Breast epithelium (tissue), 4 donors: ENCODE results near the gene TSPAN1. TPM values are rescaled to one million over a fixed set of nuclear protein-coding genes. Genes with fewer than 3 reads are reported as not detected.

ENCODE experiments used
- DNase-seq, 2 donors: peaks; one replicate each; pipeline ENCODE4 v3.0.0-alpha.2; 2019; ENCODE audit warnings: low spot score in 2 of 2
- H3K27ac ChIP-seq, 2 donors: fragments of 200-600 bp; sonication (generic) in 1 of 2; one replicate each; pipeline ENCODE4 v1.5.1; 2016 to 2019; ENCODE audit warnings: mild to moderate bottlenecking in 1 of 2
- H3K27me3 ChIP-seq, 2 donors: fragments of 200-600 bp; sonication (generic) in 1 of 2; one replicate each; pipeline versions ENCODE4 v1.5.1 to v1.6.0; 2017 to 2019; ENCODE audit warnings: control low read depth in 1 of 2, mild to moderate bottlenecking in 1 of 2
- H3K36me3 ChIP-seq: fragments of 200-600 bp; one replicate; pipeline ENCODE4 v1.5.1; 2019
- H3K4me1 ChIP-seq, 2 donors: fragments of 200-600 bp; sonication (generic); one replicate each; pipeline ENCODE4 v1.5.1; 2016 to 2019; ENCODE audit warnings: control low read depth in 1 of 2
- H3K4me3 ChIP-seq, 3 donors: fragments of 200-600 bp; sonication (generic); 1 replicate in 2 of 3; 2 replicates in 1 of 3; pipeline ENCODE4 v1.5.1; 2016 to 2019; ENCODE audit warnings: mild to moderate bottlenecking in 3 of 3, moderate library complexity in 2 of 3
- H3K9me3 ChIP-seq, 2 donors: fragments of 200-600 bp; sonication (generic) in 1 of 2; one replicate each; pipeline ENCODE4 v1.5.1; 2016 to 2019; ENCODE audit warnings: control low read depth in 1 of 2
- CTCF ChIP-seq, 3 donors: fragments of 450-650 bp; IDR thresholded peaks; one replicate each; pipeline ENCODE4 v1.5.1; 2016 to 2017; ENCODE audit warnings: antibody characterized with exemption in 3 of 3, mild to moderate bottlenecking in 3 of 3, moderate library complexity in 3 of 3
- POLR2A ChIP-seq: fragments of 450-650 bp; IDR thresholded peaks from one replicate; pipeline ENCODE4 v1.6.1; 2016; ENCODE audit warnings: antibody characterized with exemption, mild to moderate bottlenecking, moderate library complexity
- POLR2AphosphoS5 ChIP-seq, 3 donors: sonication (generic); formaldehyde crosslinking; IDR thresholded peaks; one replicate each; pipeline ENCODE4 v1.6.1; 2017; ENCODE audit warnings: antibody characterized with exemption in 3 of 3
- intact Hi-C: fragments of 100-400 bp; cut with DNase I; formaldehyde crosslinking; loops from one replicate; pipeline ENCODE4 v1.15.1; 2023; ENCODE audit warnings: low total_unique reads
- total RNA-seq, 3 donors: library from RNA; depleted of rRNA; stranded (reverse); fragments of >200 nt; gene quantifications; one replicate each; pipeline ENCODE4 v1.1.0, GENCODE V29; 2016

Gene TSPAN1
- total RNA-seq, 3 donors from 2014 or later = 0.48 to 26.2 (median 8.9) TPM

DNA sequence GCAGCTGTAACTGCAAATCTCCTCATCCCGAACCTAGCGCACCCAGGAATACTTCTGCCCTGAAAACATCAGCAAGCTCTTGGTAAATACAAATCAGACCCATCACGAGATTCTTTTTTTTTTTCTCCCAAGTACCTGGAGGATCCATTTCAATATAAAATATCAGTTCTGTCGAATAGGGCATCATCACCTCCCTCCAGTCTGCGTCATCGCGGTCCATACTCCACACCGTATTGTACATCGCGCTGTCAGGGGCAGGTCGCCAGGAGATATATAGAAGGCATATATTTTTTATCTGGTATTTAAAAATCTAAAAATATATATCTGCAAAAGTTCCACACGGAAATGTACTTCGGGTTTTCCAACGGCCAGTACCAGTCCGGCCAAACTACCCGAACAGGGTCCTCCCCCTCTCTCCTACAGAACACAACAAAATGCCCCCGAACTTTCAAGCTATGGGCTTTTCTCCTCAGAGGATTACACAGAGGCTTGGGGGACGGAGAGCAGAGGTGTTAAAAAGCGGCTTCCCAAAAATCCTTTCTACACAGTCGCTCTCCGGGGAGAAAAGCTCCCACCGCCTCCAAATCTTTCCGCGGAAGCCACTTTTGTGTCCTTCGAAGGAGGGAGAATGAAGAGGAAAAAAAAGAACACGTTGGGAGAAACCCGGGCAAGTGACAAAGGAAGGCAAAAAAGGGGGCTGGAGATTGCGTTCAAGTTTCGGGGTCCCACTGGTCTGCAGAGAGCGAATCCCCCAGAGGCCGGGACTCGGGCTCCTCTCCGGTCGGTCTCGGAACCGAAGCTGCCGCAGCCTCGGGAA is 43.0 kb upstream of the TSPAN1 start:
- no peaks in the 10 kb centered on the region for H3K36me3 ChIP-seq
- no peaks in the 10 kb centered on the region for H3K27me3 ChIP-seq
- no peaks in the 10 kb centered on the region for H3K4me1 ChIP-seq
- intact Hi-C loops = no loop called here
- H3K4me3 ChIP-seq = peak overlapping the region; percentile 65 to 81 (median 74)
- peak overlapping the region; percentile 85 to 94 for H3K27ac ChIP-seq
- no peaks in the 10 kb centered on the region for H3K9me3 ChIP-seq
- TF ChIP-seq POLR2AphosphoS5 (IDR thresholded peaks at IDR 0.05) (no peak), POLR2A (no peak), CTCF (IDR thresholded peaks at IDR 0.05) (no peak)
- DNase-seq = peak in 1 of 2 donors; percentile 49

DNA sequence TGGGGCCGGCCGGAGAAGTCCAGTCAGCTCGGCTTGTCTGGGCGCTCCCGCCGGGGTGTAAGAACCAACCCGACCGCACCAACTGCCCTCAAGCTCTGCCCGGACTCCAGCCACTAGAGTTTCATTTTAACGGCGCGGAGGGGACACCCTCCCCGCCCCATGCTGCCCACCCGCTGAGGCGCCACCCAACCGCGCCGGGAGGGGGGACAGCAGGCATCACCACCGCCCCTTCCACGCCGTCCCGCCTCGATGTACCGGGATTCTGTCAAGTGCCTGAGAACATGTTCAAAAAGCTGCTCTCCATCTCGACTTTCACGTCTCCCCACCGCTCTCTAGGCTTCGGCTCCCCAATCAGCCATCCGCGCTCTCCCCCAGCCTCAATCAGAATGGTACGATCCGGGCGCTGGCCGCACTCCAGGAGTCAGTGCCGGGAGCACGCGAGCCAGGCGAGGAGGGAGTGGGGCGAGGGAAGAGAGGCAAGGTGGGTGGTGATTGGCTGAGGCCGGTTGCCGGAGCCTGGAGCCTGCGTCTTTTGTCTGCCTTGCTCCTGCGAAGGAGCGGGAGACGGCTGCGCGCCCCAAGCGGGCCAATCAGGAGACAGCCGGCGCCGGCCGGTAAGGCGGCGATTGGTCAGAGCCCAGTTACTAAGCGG is 42.2 kb upstream of the TSPAN1 start, which contains the start of gene PIK3R3:
Gene PIK3R3, minus strand, starts transcription at position 101 of the 652 bp plus-strand sequence. CDS start 677 bp downstream, outside the sequence.
- H3K27me3 ChIP-seq = no peaks in the 10 kb centered on the region
- no peaks in the 10 kb centered on the region for H3K4me1 ChIP-seq
- H3K36me3 ChIP-seq = no peaks in the 10 kb centered on the region
- peak; percentile 97 to 98 for DNase-seq
- intact Hi-C loops = no loop called here
- TF ChIP-seq POLR2A (peak; percentile 78), CTCF (IDR thresholded peaks at IDR 0.05) (peak in 2 of 3 donors; percentile 20 to 44), POLR2AphosphoS5 (IDR thresholded peaks at IDR 0.05) (peak; percentile 87 to 96 (median 92))
- peak within 1 kb of the TSS; percentile 85 to 94 for H3K27ac ChIP-seq
- H3K9me3 ChIP-seq = no peaks in the 10 kb centered on the region
- H3K4me3 ChIP-seq = peak within 1 kb of the TSS; percentile 65 to 81 (median 74)

DNA sequence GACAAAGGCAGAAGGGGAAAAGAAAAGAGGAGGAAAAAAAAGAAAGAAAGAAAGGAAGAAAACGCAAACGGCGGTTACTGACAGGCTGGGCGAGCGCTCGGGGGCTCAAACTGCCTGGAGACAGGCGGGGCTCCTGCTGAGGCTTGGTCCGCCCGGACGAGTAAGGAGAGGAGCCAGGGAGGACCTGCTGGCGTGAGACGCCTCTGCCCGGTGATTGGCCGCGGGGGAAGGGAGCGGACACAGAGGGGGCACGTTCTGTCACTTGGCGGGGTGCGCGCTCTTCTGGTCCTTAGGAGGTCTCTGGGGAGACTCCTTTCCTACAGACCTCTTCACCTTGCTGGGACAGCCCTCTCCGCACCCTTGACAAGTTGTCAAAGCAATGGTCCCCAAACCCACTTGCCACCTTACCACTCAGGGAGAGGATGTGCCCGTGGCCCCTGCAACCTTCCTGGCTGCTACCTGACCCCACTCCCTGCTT is 41.7 kb upstream of the TSPAN1 start:
- DNase-seq = peak in 1 of 2 donors; percentile 55
- Histone ChIP-seq H3K4me1 (no peaks in the 10 kb centered on the region), H3K27ac (peak overlapping the region; percentile 78 to 85)

DNA sequence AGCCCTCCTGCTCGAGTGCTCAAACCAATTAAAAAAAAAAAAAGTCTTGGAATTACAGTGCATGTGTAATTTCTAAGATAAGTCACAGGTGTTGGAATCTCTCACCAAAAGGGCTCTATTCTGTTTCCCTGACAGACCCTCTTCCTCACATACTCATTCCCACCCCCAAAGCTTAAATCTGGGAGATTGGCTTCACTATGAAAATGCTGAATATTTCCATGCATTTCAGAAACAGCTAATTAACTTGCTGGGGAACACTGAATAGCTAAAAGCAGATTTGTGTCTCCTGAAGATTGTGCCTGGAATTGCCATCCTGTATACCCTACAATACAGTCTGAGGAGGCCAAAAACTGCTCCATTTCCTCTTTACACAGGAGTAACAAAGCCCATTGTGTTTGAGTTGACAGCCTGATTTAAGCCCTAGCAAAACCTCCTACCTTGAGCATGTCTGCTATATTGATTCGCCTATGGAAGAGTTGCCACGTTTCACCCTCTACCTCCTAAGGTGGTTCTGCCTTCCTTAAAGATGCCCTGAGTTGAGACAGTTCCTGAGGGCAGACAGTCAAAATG is 41.0 kb upstream of the TSPAN1 start:
- Histone ChIP-seq H3K27me3 (no peaks in the 10 kb centered on the region), H3K9me3 (no peaks in the 10 kb centered on the region), H3K36me3 (no peaks in the 10 kb centered on the region), H3K27ac (peak overlapping the region; percentile 78 to 85), H3K4me1 (no peaks in the 10 kb centered on the region), H3K4me3 (peak overlapping the region; percentile 65 to 81 (median 74))
- TF ChIP-seq POLR2AphosphoS5 (IDR thresholded peaks at IDR 0.05) = no peak
- no peak for TF ChIP-seq CTCF (IDR thresholded peaks at IDR 0.05)
- no peak for TF ChIP-seq POLR2A
- intact Hi-C loops = no loop called here
- no peak for DNase-seq

More for the DNA sequence above, 41.7 kb upstream of the TSPAN1 start:
- Histone ChIP-seq H3K27me3 (no peaks in the 10 kb centered on the region), H3K36me3 (no peaks in the 10 kb centered on the region), H3K4me3 (peak overlapping the region; percentile 65 to 81 (median 74)), H3K9me3 (no peaks in the 10 kb centered on the region)
- TF ChIP-seq POLR2AphosphoS5 (IDR thresholded peaks at IDR 0.05) (no peak), POLR2A (no peak), CTCF (IDR thresholded peaks at IDR 0.05) (no peak)
- intact Hi-C loops = no loop called here
